WI38 (cell line): Measurements from ENCODE around the gene ABHD18.
"Not testable (repeated sequence)": the region's sequence is repeated elsewhere in the genome, so short reads cannot be mapped to it uniquely, and the experiment has no call there.

ENCODE experiments used
- H3K4me3 ChIP-seq: 2 replicates; pipeline ENCODE4 v1.5.1; 2011; ENCODE audit warnings: low read depth, mild to moderate bottlenecking, control low read depth, low read length
- TF ChIP-seq, protein P1 (sequence below): IDR thresholded peaks from 2 replicates; pipeline ENCODE4 v1.5.1; 2012; ENCODE audit warnings: low read depth, mild to moderate bottlenecking, control low read depth, low read length

The ABHD18 gene

DNA sequence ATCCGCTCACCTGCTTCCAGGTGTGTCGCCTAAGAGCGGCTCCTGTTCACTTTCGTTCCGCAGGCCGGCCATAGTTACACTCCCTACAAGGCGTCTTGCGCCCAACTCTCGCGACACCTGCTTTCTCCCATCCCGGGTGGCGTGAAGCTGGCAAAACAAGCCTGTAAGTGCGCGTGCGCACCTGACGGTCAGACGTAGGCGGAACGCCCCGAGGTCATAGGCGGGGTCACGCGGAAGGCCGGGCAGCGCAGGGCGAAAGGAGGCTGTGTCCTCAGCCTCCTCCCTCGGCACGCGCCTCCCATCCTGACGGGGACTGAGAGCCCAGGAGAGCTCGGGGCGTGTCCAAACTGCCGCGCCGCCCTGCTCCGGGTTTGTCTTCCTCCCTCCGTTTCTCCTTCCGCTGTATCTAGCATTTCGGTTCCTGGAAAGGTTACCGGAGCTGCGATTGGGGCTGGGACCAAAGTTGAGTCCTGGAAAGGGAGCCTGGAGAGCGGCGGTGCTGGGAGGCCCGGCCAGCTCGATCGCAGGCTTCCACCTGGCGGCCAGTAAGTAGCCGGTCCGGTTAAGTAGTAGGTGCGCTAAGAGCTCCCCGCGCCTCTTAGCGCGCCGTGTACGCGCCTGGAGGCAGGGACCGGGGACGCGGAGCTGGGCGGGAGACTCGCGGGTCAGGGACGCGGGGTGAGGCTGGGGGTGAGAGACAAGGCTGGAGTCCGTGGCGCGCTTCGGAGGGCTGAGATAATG, at the start of gene ABHD18, which contains the start of gene MFSD8:
TSS of gene ABHD18 (plus strand) at position 345 of the 741 bp plus-strand sequence. CDS start 17,550 bp downstream, outside the sequence.
TSS of gene MFSD8 (minus strand) at position 112 of the 741 bp plus-strand sequence. CDS start at position 72, 40 bp downstream.
- H3K4me3 ChIP-seq: peak within 1 kb of the TSS; percentile 97
- TF ChIP-seq, protein P1, sequence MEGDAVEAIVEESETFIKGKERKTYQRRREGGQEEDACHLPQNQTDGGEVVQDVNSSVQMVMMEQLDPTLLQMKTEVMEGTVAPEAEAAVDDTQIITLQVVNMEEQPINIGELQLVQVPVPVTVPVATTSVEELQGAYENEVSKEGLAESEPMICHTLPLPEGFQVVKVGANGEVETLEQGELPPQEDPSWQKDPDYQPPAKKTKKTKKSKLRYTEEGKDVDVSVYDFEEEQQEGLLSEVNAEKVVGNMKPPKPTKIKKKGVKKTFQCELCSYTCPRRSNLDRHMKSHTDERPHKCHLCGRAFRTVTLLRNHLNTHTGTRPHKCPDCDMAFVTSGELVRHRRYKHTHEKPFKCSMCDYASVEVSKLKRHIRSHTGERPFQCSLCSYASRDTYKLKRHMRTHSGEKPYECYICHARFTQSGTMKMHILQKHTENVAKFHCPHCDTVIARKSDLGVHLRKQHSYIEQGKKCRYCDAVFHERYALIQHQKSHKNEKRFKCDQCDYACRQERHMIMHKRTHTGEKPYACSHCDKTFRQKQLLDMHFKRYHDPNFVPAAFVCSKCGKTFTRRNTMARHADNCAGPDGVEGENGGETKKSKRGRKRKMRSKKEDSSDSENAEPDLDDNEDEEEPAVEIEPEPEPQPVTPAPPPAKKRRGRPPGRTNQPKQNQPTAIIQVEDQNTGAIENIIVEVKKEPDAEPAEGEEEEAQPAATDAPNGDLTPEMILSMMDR: 0 out of 2 replicates have a peak, but pooled peaks have one; percentile 22

DNA sequence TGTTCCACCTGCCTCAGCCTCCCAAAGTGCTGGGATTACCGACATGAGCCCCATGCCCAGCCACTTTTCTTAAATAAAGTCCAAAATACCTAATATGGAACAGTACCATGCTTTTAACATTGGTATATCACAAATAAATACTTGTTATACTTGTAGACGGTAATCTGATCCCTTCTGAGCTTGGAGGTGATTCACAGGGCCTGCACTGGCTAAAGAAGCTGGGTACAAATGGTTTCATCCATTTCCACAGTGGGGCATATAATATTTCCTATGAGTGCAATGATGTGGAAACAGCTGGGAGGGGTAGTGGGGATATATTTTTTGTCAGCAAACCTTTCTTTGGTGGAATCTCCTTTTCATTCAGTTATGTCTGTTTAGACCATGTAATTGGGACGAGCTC, 48.7 kb upstream of the ABHD18 start:
- no peak overlapping the region for H3K4me3 ChIP-seq
- TF ChIP-seq, protein P1: no peak

DNA sequence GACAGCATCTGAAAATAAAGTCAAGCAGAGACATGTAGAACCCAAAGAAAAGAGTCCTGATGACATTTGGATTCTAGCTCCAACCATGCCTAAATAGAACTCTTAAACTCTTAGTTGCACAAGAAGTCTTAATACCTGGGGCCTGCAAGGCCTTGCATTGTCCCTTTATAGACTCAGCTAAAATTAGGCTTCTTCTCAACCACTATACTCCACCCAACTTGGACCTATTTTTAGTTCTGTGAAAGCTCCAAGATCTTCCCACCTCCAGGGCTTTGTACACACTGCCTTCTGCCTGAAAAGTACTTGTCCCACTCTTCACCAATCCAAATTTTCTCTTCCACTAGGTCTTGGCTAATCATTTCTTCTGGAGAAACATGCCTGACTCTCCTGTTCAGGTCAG, 48.1 kb upstream of the ABHD18 start:
- H3K4me3 ChIP-seq: no peak overlapping the region
- TF ChIP-seq, protein P1: no peak

DNA sequence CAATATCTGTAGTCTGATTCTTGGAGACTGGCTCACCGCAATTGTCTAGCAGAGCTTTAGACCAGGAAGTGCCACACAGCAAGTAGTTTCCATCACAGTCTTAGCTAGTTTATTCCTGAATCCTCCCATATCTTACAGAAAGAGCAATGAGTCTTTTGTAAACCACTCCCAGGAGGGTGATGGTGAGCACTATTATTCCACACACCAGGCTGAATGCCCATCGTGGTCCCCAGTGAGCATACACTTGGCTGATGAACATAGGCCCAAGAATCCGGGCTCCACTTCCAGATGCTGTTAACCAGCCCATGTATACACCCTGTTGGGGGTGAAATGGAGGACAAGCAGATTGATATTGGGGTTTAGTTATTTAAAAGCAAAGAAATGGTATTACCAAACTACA, 44.7 kb upstream of the ABHD18 start:
- TF ChIP-seq, protein P1: no peak
- no peak overlapping the region for H3K4me3 ChIP-seq

DNA sequence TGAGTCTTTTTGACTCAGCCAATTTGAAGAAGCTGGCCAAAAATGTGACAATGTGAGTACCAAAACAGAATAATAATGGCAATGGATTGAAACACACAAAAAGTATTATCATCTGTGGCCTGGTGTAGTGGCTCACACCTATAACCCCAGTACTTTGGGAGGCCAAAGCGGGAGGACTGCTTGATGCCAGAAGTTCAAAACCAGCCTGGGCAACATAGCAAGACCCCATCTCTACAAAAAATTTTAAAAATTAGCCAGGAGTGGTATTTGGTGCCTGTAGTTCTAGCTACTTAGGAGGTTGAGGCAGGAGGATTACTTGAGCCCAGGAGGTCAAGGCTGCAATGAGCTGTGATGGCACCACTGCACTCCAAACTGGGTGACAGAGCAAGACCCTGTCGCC, 43.0 kb upstream of the ABHD18 start:
- no peak overlapping the region for H3K4me3 ChIP-seq
- TF ChIP-seq, protein P1: no peak

DNA sequence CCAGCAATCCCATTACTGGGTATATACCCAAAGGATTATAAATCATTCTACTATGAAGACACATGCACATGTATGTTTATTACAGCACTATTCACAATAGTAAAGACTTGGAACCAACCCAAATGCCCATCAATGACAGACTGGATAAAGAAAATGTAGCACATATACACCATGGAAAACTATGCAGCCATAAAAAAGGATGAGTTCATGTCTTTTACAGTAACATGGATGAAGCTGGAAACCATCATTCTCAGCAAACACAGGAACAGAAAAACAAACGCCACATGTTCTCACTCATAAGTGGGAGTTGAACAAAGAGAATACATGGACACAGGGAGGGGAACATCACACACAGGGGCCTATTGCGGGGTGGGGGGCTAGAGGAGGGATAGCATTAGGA, 39.5 kb upstream of the ABHD18 start:
- not testable (repeated sequence) for H3K4me3 ChIP-seq

DNA sequence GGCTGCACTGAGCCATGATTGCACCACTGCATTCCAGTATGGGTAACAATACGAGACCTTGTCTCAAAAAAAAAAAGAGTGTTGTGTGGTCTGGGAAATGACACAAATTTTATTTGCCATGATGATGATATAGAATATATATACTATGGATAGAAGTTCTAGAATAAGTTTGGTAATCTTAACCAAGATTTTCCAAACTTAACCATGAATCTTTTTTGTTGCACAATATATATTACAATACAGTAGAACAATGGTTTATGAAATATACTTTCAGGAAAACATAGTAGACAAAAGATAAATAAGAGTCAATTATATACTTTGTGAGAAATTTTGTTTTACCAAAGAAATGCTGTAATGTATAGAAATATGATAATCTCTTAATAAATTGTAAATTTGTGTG, 35.0 kb upstream of the ABHD18 start:
- TF ChIP-seq, protein P1: no peak
- no peak overlapping the region for H3K4me3 ChIP-seq

DNA sequence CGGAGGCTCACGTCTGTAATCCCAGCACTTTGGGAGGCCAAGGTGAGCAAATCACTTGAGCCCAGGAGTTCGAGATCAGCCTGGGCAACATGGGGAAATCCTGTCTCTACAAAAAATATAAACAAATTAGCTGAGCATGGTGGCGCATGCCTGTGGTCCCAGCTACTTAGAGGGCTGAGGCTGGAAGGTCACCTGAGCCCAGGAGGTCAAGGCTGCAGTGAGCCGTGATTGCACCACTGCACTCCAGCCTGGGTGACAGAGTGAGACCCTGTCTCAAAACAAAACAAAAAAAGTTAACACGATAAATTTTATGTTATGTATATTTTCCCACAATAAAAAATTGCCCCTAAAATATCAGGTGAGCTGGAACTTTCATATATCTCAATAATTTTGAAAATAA, 33.4 kb upstream of the ABHD18 start:
- not testable (repeated sequence) for H3K4me3 ChIP-seq
